ENCODE results near the gene ETS1.

ETS1 gene

GRCh38 chr11:128434411-128434810, 152.9 kb downstream of the ETS1 start:
- DNase-seq (ENCODE audit: low read depth in 2 of 2) = no peak

DNA sequence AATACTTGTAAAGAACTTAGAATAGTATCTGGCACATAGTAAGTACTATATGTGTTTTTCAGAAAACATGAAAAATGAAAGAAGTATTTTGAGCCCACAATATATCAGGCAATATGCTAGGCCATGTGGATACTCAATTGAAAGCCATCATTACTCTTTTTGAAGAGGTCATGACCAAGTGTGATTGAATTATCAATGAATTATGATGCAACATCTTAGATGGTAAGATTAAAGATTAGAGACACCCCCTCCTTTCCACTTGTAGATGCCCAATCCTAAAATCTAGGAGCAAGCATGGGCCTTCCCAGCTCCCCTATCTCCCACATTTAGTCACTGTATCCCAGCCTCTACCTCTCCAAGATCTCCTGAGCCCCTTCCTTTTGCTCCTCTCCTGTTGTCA, 154.4 kb downstream of the ETS1 start:
- DNase-seq (ENCODE audit: low read depth in 2 of 2) = no peak

GRCh38 chr11:128431931-128432330, 155.4 kb downstream of the ETS1 start:
- DNase-seq (ENCODE audit: low read depth in 2 of 2) = no peak

- DNase-seq (ENCODE audit: low read depth in 2 of 2) = no peak
Measured at GRCh38 chr11:128428935-128429334, 158.4 kb downstream of the ETS1 start.

DNA sequence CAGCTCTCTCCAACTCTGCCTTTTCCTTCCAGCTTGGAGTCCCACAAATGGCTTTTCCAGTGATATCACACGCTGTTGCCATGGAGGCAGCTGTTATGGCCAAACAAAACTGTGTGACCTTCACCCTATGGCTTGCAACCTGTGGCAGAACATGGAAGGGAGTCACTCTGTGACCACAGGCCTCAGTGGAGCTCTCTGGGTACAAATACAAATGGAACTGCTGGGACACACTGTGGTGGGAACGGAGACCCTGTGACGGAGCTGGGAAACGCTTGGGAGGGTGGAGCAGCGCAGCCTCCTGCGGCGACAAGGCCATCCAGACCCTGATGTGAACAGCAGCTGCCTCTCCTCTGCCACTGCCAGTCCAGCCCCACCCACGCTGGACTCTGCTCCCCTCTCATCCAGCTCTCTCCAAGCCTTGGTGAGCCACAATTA, 162.5 kb downstream of the ETS1 start:
- DNase-seq (ENCODE audit: low read depth in 2 of 2) = no peak

DNA sequence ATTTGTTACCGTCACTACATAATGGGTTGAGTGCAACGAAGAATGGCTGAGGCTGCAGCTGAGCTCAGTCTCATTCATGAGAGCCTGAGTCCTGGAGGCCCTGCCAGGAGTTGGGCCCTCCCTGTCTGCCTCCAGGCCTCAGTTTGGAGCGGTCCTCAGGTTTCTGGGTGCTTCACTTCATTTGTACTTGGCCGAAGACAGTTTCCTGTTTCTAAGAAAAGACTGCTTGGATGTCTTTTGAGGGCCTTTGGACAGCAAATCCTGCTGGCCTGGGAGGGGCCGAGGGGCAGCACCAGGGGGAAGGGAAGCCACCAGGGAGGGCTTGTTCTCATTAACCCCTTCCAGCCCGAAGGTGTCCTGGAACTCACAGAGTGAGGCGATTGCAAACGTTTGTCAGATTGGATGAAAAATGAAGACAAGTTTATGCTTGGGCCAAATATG, 163.1 kb downstream of the ETS1 start:
- no peak for DNase-seq (ENCODE audit: low read depth in 2 of 2)

GRCh38 chr11:128422576-128423370, 164.6 kb downstream of the ETS1 start:
- DNase-seq (ENCODE audit: low read depth in 2 of 2) = peak; percentile 86 to 93

DNA sequence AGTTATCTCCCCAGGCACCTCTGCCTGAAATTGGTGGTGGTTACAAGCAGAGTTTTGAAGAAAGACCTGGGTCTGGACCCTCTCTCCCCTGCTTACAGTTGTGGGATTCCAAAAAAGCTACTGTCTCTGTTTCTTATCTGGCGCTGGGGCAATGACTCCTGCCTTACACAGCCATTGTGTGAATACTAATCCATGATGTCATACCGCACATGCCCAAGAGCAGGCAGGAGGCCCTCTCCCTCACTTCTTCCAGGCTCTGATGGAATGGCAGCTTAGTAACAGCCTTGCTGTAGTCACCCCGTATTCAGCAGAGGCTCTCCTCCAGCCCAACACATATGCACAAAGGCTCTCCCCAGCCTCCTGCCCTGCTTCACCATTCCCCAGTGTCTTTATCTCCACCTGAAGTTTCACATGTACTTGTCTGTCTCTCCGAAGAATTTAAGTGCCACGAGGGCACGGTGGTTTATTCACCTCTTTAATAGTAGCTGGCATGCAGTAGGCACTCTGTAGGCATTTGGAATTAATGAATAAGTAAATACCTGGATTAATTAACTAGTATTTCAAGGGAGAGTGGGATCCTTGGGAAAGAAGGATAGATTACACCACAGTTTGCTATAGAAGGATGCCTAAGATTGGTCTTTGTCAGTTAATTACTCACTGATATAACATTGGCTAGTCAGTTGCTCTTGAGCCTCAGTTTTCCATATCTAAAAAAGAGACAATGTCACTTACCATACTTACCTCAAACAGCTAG, 165.6 kb downstream of the ETS1 start:
- no peak for DNase-seq (ENCODE audit: low read depth in 2 of 2)

DNA sequence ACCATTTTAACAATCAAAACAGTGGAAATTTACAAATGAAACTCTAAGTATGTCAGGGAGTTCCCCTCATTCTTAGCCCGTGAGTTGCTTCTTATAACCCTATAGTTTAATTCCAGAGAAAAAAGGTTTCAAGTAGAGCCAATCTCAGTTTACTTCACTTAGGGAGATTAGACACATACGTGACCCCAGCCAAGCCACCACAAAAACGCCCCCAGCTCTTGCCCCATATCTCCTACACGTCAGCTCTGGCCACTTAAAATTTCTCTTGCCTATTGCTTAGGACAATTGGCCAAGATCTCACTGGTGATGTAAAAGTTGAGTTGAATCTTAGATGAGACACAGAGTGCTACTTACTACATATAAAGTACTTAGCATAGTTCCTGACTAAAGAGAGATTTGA, 166.4 kb downstream of the ETS1 start:
- no peak for DNase-seq (ENCODE audit: low read depth in 2 of 2)

DNA sequence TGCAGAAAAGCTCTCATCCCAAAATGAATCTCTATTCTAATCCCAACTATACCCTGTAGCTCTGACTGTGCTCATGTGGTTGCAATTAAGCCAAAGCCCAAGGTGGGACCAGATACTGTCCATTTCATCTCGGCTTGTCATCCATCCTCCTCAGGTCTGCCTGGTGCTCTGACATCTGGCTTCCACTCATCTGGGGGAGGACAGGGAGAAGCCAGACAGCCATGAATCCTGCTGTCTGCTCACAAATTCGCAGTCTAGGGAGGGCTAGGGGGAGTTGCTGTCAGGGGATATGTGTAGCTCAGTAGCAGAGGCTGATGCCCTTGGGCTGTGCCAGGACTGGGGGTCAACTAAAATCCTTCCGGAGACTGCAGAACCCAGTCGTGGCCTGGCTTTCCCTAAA, 167.1 kb downstream of the ETS1 start:
- DNase-seq (ENCODE audit: low read depth in 2 of 2) = no peak

DNA sequence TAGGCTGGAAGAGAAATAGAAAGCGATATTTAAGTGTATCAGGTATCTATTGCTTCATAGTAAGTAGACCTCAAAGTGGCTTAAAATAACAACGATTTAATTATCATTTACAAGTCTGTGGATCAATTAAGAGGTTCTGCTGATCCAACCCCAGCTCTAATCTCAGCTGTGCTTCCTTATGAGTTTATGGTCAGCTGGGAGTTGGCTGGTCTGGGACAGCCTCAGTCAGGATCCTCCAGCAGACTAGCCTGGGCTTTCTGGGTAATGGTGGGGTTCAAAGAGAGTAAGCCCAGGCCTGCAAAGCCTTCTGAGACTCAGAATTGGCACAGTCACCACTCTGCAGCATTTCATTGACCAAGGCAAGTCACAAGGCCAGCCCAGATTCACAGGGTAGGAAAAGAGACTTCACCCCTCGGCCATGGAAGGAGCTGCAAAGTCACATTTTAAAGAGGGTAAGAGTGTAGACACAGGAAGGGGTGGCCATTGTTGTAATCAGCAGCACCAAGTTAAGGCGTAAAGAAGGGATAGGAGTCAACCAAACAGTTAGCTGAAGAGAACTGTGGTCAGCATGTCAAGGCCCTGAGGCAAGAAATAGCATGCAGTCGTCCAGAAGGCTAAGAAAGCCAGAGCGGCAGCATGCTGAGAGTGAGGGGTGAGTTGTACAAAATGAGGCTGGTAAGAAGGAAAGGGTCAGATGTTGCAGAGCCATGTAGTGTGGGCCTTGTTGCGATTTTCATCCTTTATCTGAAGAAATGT, 168.2 kb downstream of the ETS1 start:
- DNase-seq (ENCODE audit: low read depth in 2 of 2) = no peak

DNA sequence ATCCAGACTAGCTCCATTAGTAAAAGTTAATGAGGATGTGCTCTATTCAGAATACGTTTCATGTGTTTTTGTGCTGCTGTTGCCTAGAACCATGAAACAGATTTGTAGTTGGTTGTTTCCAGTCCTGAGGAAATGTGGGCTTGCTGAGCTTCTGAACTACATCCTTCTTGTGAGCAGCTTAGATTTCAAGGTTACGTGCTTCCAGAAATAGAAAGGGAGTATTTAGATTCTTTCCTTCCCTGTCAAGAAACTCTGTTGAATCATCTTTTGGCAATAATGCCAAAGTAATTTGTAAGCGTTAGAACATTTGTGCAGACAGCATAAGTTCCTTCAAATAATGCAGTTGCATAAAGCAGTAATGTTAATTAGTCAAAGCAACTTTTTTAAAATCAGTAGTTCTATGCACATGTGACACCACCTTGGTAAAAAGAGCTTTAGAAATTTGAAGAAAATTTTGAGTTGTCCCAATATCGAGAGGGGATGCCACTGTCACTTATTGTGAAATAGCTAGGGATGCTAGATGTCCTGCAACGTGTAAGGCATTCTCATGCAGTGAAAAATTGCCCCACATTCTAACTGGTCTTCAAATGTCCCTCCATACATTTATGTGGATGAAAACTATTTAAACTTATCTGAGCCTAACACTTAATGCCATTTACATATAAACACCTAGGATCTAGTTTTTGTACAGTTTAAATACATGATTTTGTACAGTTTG, 169.6 kb downstream of the ETS1 start:
- DNase-seq (ENCODE audit: low read depth in 2 of 2) = no peak

GRCh38 chr11:128416976-128417375, 170.4 kb downstream of the ETS1 start:
- no peak for DNase-seq (ENCODE audit: low read depth in 2 of 2)

DNA sequence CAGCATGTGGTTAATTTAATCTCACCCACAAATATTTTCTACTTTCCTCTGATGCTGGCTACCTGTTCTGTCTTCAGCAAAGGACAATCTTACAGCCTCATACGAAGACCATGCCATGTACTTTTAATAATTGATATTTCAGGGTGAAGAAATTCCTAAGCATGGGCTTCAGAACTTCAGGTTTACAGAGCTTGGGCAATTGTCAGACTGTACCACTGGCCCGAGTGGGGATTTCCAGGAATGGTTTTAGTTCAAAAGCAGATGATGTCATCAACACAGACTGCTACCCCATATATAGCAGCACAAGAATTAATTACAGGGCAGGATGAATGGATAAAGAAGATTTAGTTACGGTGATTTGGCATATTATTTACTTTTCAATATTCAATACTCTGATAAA, 171.8 kb downstream of the ETS1 start:
- DNase-seq (ENCODE audit: low read depth in 2 of 2) = no peak

GRCh38 chr11:128412847-128413791, 174.2 kb downstream of the ETS1 start:
- no peak for DNase-seq (ENCODE audit: low read depth in 2 of 2)

DNA sequence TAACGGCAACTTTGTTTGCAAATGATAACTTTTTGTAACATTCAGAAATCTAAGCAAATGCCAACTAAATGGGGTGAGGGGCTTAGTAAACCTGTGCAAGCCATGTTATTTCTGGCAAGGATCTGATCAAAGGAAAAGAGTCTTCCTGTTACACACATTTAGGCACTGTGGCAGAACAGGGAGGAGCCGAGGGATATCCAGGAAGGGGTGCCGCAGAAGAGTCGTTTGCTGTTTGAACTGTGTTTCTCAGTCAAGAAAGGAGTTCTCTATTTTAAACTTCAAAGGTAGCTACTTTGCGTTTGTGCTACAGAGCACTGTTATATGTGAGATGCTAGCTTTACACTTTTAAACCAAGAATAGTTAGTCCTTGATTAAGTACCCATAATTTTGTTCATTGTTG, 175.5 kb downstream of the ETS1 start:
- no peak for DNase-seq (ENCODE audit: low read depth in 2 of 2)

GRCh38 chr11:128411150-128411549, 176.2 kb downstream of the ETS1 start:
- DNase-seq (ENCODE audit: low read depth in 2 of 2) = no peak

- DNase-seq (ENCODE audit: low read depth in 2 of 2) = no peak
Measured at GRCh38 chr11:128409476-128409875, 177.9 kb downstream of the ETS1 start.

Data from activated CD8-positive, alpha-beta memory T cell treated with anti-CD3 and anti-CD28 coated beads for 4 hours (primary cell).